GM19452 (cell line): ENCODE data around the gene ALOX5.
"Not testable (repeated sequence)": the region's sequence is repeated elsewhere in the genome, so short reads cannot be mapped to it uniquely, and the experiment has no call there.

Experiments
- ATAC-seq: cut with Tn5 transposase; IDR thresholded peaks from one replicate; pipeline ENCODE4 v1.9.1; 2021; ENCODE audit not compliant: unreplicated experiment

Gene ALOX5

GRCh38 chr10:45461034-45461433 is 87.0 kb downstream of the ALOX5 start:
- peak; percentile 78 for ATAC-seq

GRCh38 chr10:45463244-45464116 is 89.5 kb downstream of the ALOX5 start:
- no peak for ATAC-seq

GRCh38 chr10:45464958-45465567 is 91.0 kb downstream of the ALOX5 start:
- ATAC-seq, result peak; percentile 41

GRCh38 chr10:45466784-45467183 is 92.8 kb downstream of the ALOX5 start:
- ATAC-seq, result no peak

- ATAC-seq, result no peak
Observed at GRCh38 chr10:45468079-45468478, 94.1 kb downstream of the ALOX5 start.

- no peak for ATAC-seq
Observed at GRCh38 chr10:45470098-45471012, 96.3 kb downstream of the ALOX5 start.

- no peak for ATAC-seq
Observed at GRCh38 chr10:45471059-45471458, 97.0 kb downstream of the ALOX5 start.

- ATAC-seq, result no peak
Observed at GRCh38 chr10:45471531-45472310, 97.7 kb downstream of the ALOX5 start.

- no peak for ATAC-seq
Observed at GRCh38 chr10:45473126-45473525, 99.1 kb downstream of the ALOX5 start.

GRCh38 chr10:45476559-45476958 is 102.5 kb downstream of the ALOX5 start:
- no peak for ATAC-seq

GRCh38 chr10:45480294-45480693 is 106.3 kb downstream of the ALOX5 start:
- ATAC-seq, result no peak

- ATAC-seq, result not testable (repeated sequence)
Observed at GRCh38 chr10:45481100-45481499, 107.1 kb downstream of the ALOX5 start.

- no peak for ATAC-seq
Observed at GRCh38 chr10:45483002-45483401, 109.0 kb downstream of the ALOX5 start.

GRCh38 chr10:45487735-45488134 is 113.7 kb downstream of the ALOX5 start:
- ATAC-seq, result no peak

- no peak for ATAC-seq
Observed at GRCh38 chr10:45488365-45488764, 114.3 kb downstream of the ALOX5 start.

- ATAC-seq, result no peak
Observed at GRCh38 chr10:45490277-45490676, 116.3 kb downstream of the ALOX5 start.

GRCh38 chr10:45491061-45491460 is 117.0 kb downstream of the ALOX5 start:
- ATAC-seq, result no peak
